HCT116 (cell line): ENCODE measurements around the gene DPYD. TPM values are rescaled to one million over a fixed set of nuclear protein-coding genes. Genes with fewer than 3 reads are reported as not detected.

ENCODE experiments used
- ATAC-seq: fragments of 200-7000 bp; cut with Tn5 transposase; 2 replicates; pipeline ENCODE4 v1.9.1; 2020; ENCODE audit warnings: mild to moderate bottlenecking, moderate library complexity
- BruUV-seq: library from RNA; stranded (reverse); fragments of 400-500 nt; replicated peaks from 2 replicates; lab custom pipeline; 2021; lab: Mats Ljungman, UMichigan
- CTCF ChIA-PET: fragments of 300-600 bp; sonication (Branson Sonifier 250); formaldehyde crosslinking; loops from one replicate; lab custom pipeline; 2021; ENCODE audit warnings: antibody characterized with exemption; lab: Charles Lee
- POLR2A ChIA-PET: fragments of 300-600, 350-600 bp; sonication (Branson Sonifier 250); formaldehyde crosslinking; loops from one replicate; lab custom pipeline; 2021; ENCODE audit warnings: antibody characterized with exemption; lab: Charles Lee
- RAD21 ChIA-PET, 2 experiments: fragments of 300-600 bp; sonication (Branson Sonifier 250); formaldehyde crosslinking; loops; one replicate each; lab custom pipeline; 2023; ENCODE audit warnings: low total read pairs in 2 of 2; ENCODE audit not compliant: uncharacterized antibody in 2 of 2, unreplicated experiment in 2 of 2, low non-redundant PET in 1 of 2; lab: Charles Lee
- DNase-seq: peaks from one replicate; pipeline ENCODE4 v3.0.0-alpha.2; 2010; ENCODE audit warnings: low read depth, low spot score
- H2AFZ ChIP-seq: fragments of 200-600 bp; shearing (Covaris generic), sonication (generic); 2 replicates; pipeline ENCODE4 v1.6.1; 2017; ENCODE audit warnings: low read depth, mixed run types, mixed read lengths, antibody characterized with exemption, low read length; ENCODE audit not compliant: poor library complexity, severe bottlenecking
- H3K27ac ChIP-seq: 2 replicates; pipeline ENCODE4 v1.5.1; 2012; ENCODE audit warnings: low read depth, low read length
- H3K27me3 ChIP-seq: fragments of 200-600 bp; sonication (generic); 2 replicates; pipeline ENCODE4 v1.6.1; 2016; ENCODE audit warnings: mixed run types, low read length, mixed read lengths; ENCODE audit not compliant: insufficient read depth
- H3K36me3 ChIP-seq, 2 experiments: fragments of 200-500 bp in 1 of 2; fragments of 200-600 bp in 1 of 2; sonication (Bioruptor generic) in 1 of 2; sonication (generic) in 1 of 2; 2 replicates each; pipeline versions ENCODE4 v1.5.1 to v1.6.1; 2014 to 2016; ENCODE audit warnings: low read length in 2 of 2, inconsistent platforms in 1 of 2, mixed read lengths in 1 of 2, mixed run types in 1 of 2; ENCODE audit not compliant: insufficient read depth in 2 of 2, control insufficient read depth in 1 of 2
- H3K4me1 ChIP-seq, 2 experiments: fragments of 200-600 bp in 1 of 2; sonication (generic) in 1 of 2; 2 replicates each; pipeline versions ENCODE4 v1.5.1 to v1.6.1; 2012 to 2017; ENCODE audit warnings: low read length in 2 of 2, inconsistent platforms in 1 of 2, mild to moderate bottlenecking in 1 of 2, mixed read lengths in 1 of 2, mixed run types in 1 of 2, moderate library complexity in 1 of 2; ENCODE audit not compliant: insufficient read depth in 2 of 2, control insufficient read depth in 1 of 2
- H3K4me2 ChIP-seq: fragments of 200-600 bp; sonication (generic); 2 replicates; pipeline ENCODE4 v1.6.1; 2017; ENCODE audit warnings: mixed run types, low read length, mixed read lengths
- H3K4me3 ChIP-seq, 2 experiments: fragments of 200-600 bp in 1 of 2; sonication (generic) in 1 of 2; replicated peaks in 1 of 2; 2 replicates each; pipeline ENCODE4 v1.5.1; 2011 to 2016; ENCODE audit warnings: low read length in 2 of 2, control low read depth in 1 of 2, low read depth in 1 of 2, mild to moderate bottlenecking in 1 of 2, mixed read lengths in 1 of 2, mixed run types in 1 of 2
- H3K79me2 ChIP-seq: fragments of 200-600 bp; sonication (generic); 2 replicates; pipeline ENCODE4 v1.6.1; 2017; ENCODE audit warnings: mild to moderate bottlenecking, mixed run types, low read length, moderate library complexity, mixed read lengths; ENCODE audit not compliant: insufficient read depth
- H3K9ac ChIP-seq: fragments of 200-600 bp; sonication (generic); 2 replicates; pipeline ENCODE4 v1.6.1; 2016; ENCODE audit warnings: low read length, mixed read lengths
- H3K9me2 ChIP-seq: fragments of 200-600 bp; sonication (generic), shearing (Covaris generic); 2 replicates; pipeline ENCODE4 v1.6.1; 2017; ENCODE audit warnings: mixed run types, mild to moderate bottlenecking, moderate library complexity; ENCODE audit not compliant: insufficient read depth
- H3K9me3 ChIP-seq, 2 experiments: fragments of 200-500 bp in 1 of 2; fragments of 200-600 bp in 1 of 2; sonication (Bioruptor generic) in 1 of 2; sonication (generic) in 1 of 2; 2 replicates each; pipeline ENCODE4 v1.6.1; 2014 to 2017; ENCODE audit warnings: low read length in 2 of 2, mixed read lengths in 2 of 2, inconsistent platforms in 1 of 2, low read depth in 1 of 2, mild to moderate bottlenecking in 1 of 2, mixed run types in 1 of 2, moderate library complexity in 1 of 2; ENCODE audit not compliant: control insufficient read depth in 1 of 2, insufficient read depth in 1 of 2
- H4K20me1 ChIP-seq: fragments of 200-600 bp; sonication (generic), shearing (Covaris generic); 2 replicates; pipeline ENCODE4 v1.6.1; 2017; ENCODE audit warnings: mixed run types, mild to moderate bottlenecking, moderate library complexity; ENCODE audit not compliant: insufficient read depth
- CBX3 ChIP-seq: IDR thresholded peaks from 2 replicates; pipeline ENCODE4 v1.6.1; 2012; ENCODE audit warnings: low read depth
- CEBPB ChIP-seq: IDR thresholded peaks from 2 replicates; pipeline ENCODE4 v1.6.1; 2012; ENCODE audit warnings: low read depth
- ELF1 ChIP-seq: IDR thresholded peaks from 2 replicates; pipeline ENCODE4 v1.6.1; 2012; ENCODE audit warnings: low read depth, borderline replicate concordance
- FOSL1 ChIP-seq: IDR thresholded peaks from 2 replicates; pipeline ENCODE4 v1.6.1; 2012; ENCODE audit warnings: low read depth
- JUND ChIP-seq: IDR thresholded peaks from 2 replicates; pipeline ENCODE4 v1.6.1; 2012
- POLR2A ChIP-seq: IDR thresholded peaks from 2 replicates; pipeline ENCODE4 v1.7.0; 2011; ENCODE audit warnings: borderline replicate concordance; ENCODE audit not compliant: insufficient read depth, insufficient read length; ENCODE audit errors: extremely low read depth
- intact Hi-C: fragments of 100-400 bp; cut with micrococcal nuclease; formaldehyde crosslinking; loops from 2 replicates; pipeline ENCODE4 v1.10.0; 2022
- total RNA-seq: library from RNA; stranded (reverse); gene quantifications from one replicate; pipeline ENCODE4 v1.2.1, GENCODE V29; 2021; ENCODE audit not compliant: unreplicated experiment
- TF ChIP-seq, protein P1 (sequence below): IDR thresholded peaks from 2 replicates; pipeline ENCODE4 v1.6.1; 2011; ENCODE audit warnings: mild to moderate bottlenecking, low read length, moderate library complexity; ENCODE audit not compliant: insufficient replicate concordance; ENCODE audit errors: extremely low read depth

The DPYD gene
- total RNA-seq, 1 experiment from 2014 or later, result 1.7 TPM

DNA sequence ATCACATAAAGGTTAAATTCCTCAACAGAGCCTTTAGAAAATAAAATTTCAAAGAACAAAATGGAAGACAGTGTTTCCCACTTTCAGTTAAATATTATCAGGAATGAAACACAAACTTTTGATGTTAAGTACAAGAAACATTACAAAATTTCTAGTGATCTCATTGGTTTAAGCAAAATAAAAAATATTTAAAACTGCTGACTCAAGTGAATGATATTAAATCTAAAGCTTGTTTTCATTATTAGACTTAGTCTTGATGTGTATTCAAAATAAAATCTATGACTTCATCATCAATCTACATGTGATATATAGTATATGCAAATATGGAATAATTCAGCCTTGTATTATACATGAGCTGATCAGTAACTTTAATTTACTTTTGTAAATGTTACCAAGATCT is 614.3 kb downstream of the DPYD start:
- TF ChIP-seq POLR2A, result no peak

DNA sequence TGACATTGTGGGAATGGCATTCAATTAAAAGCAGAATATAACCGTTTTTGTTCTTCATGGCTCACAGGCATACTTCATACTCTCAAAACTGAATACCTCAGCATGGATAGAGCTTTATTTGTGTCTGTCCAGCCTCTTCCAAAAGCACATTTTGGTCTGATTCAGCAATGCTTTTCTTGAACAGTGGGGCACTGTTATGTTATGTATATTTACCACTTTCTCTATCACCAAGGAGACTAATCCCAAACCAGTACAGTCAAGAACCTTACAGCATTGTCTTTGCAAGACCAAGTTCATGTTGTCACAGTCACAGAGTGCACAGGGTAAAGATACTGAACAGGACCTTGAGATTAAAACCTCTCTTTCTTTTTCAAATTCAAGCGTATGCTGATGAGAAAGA is 616.5 kb downstream of the DPYD start:
- no peak overlapping the region for H3K9ac ChIP-seq
- no peaks in the 10 kb centered on the region for H4K20me1 ChIP-seq
- ChIA-PET CTCF (no interaction called here), RAD21 (no interaction called here), POLR2A (no interaction called here)
- H3K9me2 ChIP-seq, result no peaks in the 10 kb centered on the region
- H3K27ac ChIP-seq, result no peak overlapping the region
- TF ChIP-seq CEBPB (no peak), ELF1 (no peak), JUND (no peak), CBX3 (no peak), FOSL1 (no peak)
- TF ChIP-seq, protein P1, sequence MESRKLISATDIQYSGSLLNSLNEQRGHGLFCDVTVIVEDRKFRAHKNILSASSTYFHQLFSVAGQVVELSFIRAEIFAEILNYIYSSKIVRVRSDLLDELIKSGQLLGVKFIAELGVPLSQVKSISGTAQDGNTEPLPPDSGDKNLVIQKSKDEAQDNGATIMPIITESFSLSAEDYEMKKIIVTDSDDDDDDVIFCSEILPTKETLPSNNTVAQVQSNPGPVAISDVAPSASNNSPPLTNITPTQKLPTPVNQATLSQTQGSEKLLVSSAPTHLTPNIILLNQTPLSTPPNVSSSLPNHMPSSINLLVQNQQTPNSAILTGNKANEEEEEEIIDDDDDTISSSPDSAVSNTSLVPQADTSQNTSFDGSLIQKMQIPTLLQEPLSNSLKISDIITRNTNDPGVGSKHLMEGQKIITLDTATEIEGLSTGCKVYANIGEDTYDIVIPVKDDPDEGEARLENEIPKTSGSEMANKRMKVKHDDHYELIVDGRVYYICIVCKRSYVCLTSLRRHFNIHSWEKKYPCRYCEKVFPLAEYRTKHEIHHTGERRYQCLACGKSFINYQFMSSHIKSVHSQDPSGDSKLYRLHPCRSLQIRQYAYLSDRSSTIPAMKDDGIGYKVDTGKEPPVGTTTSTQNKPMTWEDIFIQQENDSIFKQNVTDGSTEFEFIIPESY, result no peak
- no peak for DNase-seq
- no peaks in the 10 kb centered on the region for H3K79me2 ChIP-seq
- H3K4me1 ChIP-seq, result no peaks in the 10 kb centered on the region
- no peak overlapping the region for H2AFZ ChIP-seq
- H3K36me3 ChIP-seq, result no peaks in the 10 kb centered on the region
- no peak overlapping the region for H3K4me3 ChIP-seq
- ATAC-seq, result no peak
- intact Hi-C loops, result no loop called here
- no peaks in the 10 kb centered on the region for H3K27me3 ChIP-seq
- BruUV-seq, result no TSS peak
- no peak overlapping the region for H3K4me2 ChIP-seq
- H3K9me3 ChIP-seq, result no peaks in the 10 kb centered on the region

More for the DNA sequence above, 614.3 kb downstream of the DPYD start:
- H3K4me1 ChIP-seq, result no peaks in the 10 kb centered on the region
- H3K27me3 ChIP-seq, result no peaks in the 10 kb centered on the region
- no peak overlapping the region for H3K27ac ChIP-seq
- H3K4me2 ChIP-seq, result no peak overlapping the region
- no peaks in the 10 kb centered on the region for H3K9me3 ChIP-seq
- ChIA-PET POLR2A (no interaction called here), RAD21 (no interaction called here), CTCF (no interaction called here)
- no TSS peak for BruUV-seq
- ATAC-seq (no peak), DNase-seq (no peak)
- H3K9me2 ChIP-seq, result no peaks in the 10 kb centered on the region
- H2AFZ ChIP-seq, result no peak overlapping the region
- no peaks in the 10 kb centered on the region for H4K20me1 ChIP-seq
- no peaks in the 10 kb centered on the region for H3K79me2 ChIP-seq
- no peak overlapping the region for H3K4me3 ChIP-seq
- no peak overlapping the region for H3K9ac ChIP-seq
- no peaks in the 10 kb centered on the region for H3K36me3 ChIP-seq
- intact Hi-C loops, result no loop called here
